ENCODE data around the gene WBP2. TPM values are rescaled to one million over a fixed set of nuclear protein-coding genes. Genes with fewer than 3 reads are reported as not detected.
A peak's percentile ranks its signal among the peaks of the same experiment; 100 is the strongest.

WBP2 gene
- total and polyA plus RNA-seq, 10 of the 15 experiments (the other 5 are each of a cell fraction or from before 2014, with no cell fraction given) = 1.5 to 57.3 (median 27.5) TPM

DNA sequence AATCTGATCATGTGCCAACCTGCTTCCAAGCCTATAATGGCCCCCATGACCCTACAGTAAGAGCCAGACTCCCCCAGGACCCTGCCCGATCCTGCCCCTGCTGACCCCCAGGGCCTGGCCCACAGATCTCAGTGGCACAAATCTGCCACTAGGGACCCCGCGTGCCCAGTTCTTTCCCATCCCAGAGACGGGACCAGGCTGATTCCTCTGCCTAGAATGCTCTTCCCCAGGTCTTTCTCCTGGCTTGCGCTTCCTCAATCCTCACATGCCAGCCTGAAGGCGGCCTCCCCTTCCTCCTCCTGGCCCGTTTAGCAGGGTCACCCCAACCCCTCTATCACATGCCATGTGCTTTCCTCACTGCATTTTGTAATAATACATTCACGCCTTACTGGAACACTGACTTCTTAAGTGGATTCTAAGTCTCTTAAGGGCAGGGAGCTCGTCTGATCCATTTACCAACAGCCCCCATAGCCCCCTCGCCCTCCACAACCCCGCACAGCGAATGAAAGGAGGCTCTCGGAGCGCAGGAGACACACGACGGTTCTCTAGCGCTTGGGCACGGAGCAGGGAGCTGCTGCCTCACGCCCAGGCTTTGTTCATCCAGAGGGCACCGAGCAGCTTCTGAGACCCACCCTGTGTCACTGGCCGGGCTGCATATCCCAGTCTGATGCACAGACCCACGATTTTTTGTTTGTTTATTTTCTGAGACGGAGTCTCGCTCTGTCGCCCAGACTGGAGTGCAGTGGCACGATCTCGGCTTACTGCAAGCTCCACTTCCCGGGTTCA, 40.4 kb upstream of the WBP2 start (continued):
- TF ChIP-seq, protein P1, sequence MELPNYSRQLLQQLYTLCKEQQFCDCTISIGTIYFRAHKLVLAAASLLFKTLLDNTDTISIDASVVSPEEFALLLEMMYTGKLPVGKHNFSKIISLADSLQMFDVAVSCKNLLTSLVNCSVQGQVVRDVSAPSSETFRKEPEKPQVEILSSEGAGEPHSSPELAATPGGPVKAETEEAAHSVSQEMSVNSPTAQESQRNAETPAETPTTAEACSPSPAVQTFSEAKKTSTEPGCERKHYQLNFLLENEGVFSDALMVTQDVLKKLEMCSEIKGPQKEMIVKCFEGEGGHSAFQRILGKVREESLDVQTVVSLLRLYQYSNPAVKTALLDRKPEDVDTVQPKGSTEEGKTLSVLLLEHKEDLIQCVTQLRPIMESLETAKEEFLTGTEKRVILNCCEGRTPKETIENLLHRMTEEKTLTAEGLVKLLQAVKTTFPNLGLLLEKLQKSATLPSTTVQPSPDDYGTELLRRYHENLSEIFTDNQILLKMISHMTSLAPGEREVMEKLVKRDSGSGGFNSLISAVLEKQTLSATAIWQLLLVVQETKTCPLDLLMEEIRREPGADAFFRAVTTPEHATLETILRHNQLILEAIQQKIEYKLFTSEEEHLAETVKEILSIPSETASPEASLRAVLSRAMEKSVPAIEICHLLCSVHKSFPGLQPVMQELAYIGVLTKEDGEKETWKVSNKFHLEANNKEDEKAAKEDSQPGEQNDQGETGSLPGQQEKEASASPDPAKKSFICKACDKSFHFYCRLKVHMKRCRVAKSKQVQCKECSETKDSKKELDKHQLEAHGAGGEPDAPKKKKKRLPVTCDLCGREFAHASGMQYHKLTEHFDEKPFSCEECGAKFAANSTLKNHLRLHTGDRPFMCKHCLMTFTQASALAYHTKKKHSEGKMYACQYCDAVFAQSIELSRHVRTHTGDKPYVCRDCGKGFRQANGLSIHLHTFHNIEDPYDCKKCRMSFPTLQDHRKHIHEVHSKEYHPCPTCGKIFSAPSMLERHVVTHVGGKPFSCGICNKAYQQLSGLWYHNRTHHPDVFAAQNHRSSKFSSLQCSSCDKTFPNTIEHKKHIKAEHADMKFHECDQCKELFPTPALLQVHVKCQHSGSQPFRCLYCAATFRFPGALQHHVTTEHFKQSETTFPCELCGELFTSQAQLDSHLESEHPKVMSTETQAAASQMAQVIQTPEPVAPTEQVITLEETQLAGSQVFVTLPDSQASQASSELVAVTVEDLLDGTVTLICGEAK (IDR thresholded peaks at IDR 0.05; ENCODE audit: borderline replicate concordance) = 0 out of 2 replicates have a peak, but pooled peaks have one; percentile 48
- no peak for TF ChIP-seq PAX5 (IDR thresholded peaks at IDR 0.05; ENCODE audit: borderline replicate concordance, low read depth, low read length)
- TF ChIP-seq FOS (IDR thresholded peaks at IDR 0.05; ENCODE audit: borderline replicate concordance, extremely low read depth, insufficient read length) = no peak
- no peak for TF ChIP-seq KDM1A (IDR thresholded peaks at IDR 0.05; ENCODE audit: borderline replicate concordance)
- TF ChIP-seq SIN3A (IDR thresholded peaks at IDR 0.05; ENCODE audit: low read depth, low read length) = no peak
- TF ChIP-seq MTA2 (IDR thresholded peaks at IDR 0.05; ENCODE audit: low read depth) = no peak

All from GM12878 (cell line).